ENCODE measurements around the gene PEX7. TPM values are rescaled to one million over a fixed set of nuclear protein-coding genes. Genes with fewer than 3 reads are reported as not detected.

PEX7 gene
- total and polyA plus RNA-seq, 2 experiments from 2014 or later = 11.8 to 13.5 TPM

DNA sequence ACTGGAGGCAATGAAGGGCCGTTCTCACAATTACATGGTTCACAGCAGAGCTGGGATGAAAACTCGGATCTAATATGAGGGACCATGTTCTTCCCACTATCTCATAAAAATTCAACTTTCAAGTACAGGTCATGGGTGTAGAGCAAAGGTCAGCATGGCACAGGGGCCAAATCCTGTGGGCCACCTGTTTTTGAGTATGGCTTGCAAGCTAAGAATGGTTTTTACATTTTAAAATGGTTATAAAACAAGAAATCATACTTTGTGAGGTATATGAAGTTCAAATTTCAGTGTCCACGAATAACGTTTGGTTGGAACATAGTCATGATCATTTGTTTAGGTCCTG lies 34.7 kb upstream of the PEX7 start:
- H3K79me2 ChIP-seq (replicated peaks; ENCODE audit: insufficient read depth) = no peaks in the 10 kb centered on the region

More for the DNA sequence above, 34.7 kb upstream of the PEX7 start:
- H3K36me3 ChIP-seq (ENCODE audit: insufficient read depth) = no peaks in the 10 kb centered on the region
- DNase-seq (ENCODE audit: low spot score) (no peak), ATAC-seq (no peak)
- H3K4me3 ChIP-seq = no peak overlapping the region
- H3K27me3 ChIP-seq (ENCODE audit: insufficient read depth) = peaks cover 36% of the 10 kb centered on the region
- H3F3A ChIP-seq (replicated peaks; ENCODE audit: low read depth) = 0 out of 2 replicates have a peak, but pooled peaks cover 1% of the 10 kb centered on the region
- H4K20me1 ChIP-seq (replicated peaks; ENCODE audit: insufficient read depth) = no peaks in the 10 kb centered on the region
- H3K9me2 ChIP-seq (ENCODE audit: insufficient read depth) = no peaks in the 10 kb centered on the region
- Mint-ChIP-seq H3K27me3 (ENCODE audit: insufficient read depth, low read depth, poor library complexity) (peaks cover 21% of the 10 kb centered on the region), H3K9me3 (no peaks in the 10 kb centered on the region; the same call in 2 of the 3 replicates), H3K36me3 (ENCODE audit: low read depth) (no peaks in the 10 kb centered on the region; the same call in 2 of the 3 replicates), H3K27ac (no peak overlapping the region), H3K4me3 (no peak overlapping the region), H3K4me1 (peaks cover 8% of the 10 kb centered on the region; the same call in 1 of the 3 replicates)
- no peak overlapping the region for H2AFZ ChIP-seq
- H3K4me1 ChIP-seq (ENCODE audit: insufficient read depth) = 0 out of 2 replicates have a peak, but pooled peaks cover 6% of the 10 kb centered on the region
- TF ChIP-seq ZNF331 (CRISPR knock-in tag; IDR thresholded peaks at IDR 0.05; ENCODE audit: low read depth) (no peak), JUNB (IDR thresholded peaks at IDR 0.05; ENCODE audit: unreplicated experiment) (no peak), CREB1 (CRISPR knock-in tag; IDR thresholded peaks at IDR 0.05; ENCODE audit: low read depth) (no peak), STAT1 (IDR thresholded peaks at IDR 0.05; ENCODE audit: unreplicated experiment) (no peak), EZH2 (IDR thresholded peaks at IDR 0.05; ENCODE audit: low read depth, unreplicated experiment) (no peak), EZH2phosphoT487 (IDR thresholded peaks at IDR 0.05; ENCODE audit: unreplicated experiment) (no peak), POLR2AphosphoS5 (IDR thresholded peaks at IDR 0.05; ENCODE audit: low read depth) (no peak), ZNF114 (CRISPR knock-in tag; IDR thresholded peaks at IDR 0.05) (no peak), NANOG (IDR thresholded peaks at IDR 0.05; ENCODE audit: borderline replicate concordance) (no peak)
- TF ChIP-seq, protein P1, sequence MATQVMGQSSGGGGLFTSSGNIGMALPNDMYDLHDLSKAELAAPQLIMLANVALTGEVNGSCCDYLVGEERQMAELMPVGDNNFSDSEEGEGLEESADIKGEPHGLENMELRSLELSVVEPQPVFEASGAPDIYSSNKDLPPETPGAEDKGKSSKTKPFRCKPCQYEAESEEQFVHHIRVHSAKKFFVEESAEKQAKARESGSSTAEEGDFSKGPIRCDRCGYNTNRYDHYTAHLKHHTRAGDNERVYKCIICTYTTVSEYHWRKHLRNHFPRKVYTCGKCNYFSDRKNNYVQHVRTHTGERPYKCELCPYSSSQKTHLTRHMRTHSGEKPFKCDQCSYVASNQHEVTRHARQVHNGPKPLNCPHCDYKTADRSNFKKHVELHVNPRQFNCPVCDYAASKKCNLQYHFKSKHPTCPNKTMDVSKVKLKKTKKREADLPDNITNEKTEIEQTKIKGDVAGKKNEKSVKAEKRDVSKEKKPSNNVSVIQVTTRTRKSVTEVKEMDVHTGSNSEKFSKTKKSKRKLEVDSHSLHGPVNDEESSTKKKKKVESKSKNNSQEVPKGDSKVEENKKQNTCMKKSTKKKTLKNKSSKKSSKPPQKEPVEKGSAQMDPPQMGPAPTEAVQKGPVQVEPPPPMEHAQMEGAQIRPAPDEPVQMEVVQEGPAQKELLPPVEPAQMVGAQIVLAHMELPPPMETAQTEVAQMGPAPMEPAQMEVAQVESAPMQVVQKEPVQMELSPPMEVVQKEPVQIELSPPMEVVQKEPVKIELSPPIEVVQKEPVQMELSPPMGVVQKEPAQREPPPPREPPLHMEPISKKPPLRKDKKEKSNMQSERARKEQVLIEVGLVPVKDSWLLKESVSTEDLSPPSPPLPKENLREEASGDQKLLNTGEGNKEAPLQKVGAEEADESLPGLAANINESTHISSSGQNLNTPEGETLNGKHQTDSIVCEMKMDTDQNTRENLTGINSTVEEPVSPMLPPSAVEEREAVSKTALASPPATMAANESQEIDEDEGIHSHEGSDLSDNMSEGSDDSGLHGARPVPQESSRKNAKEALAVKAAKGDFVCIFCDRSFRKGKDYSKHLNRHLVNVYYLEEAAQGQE (IDR thresholded peaks at IDR 0.05; ENCODE audit: unreplicated experiment) = no peak
- TF ChIP-seq, protein P2, sequence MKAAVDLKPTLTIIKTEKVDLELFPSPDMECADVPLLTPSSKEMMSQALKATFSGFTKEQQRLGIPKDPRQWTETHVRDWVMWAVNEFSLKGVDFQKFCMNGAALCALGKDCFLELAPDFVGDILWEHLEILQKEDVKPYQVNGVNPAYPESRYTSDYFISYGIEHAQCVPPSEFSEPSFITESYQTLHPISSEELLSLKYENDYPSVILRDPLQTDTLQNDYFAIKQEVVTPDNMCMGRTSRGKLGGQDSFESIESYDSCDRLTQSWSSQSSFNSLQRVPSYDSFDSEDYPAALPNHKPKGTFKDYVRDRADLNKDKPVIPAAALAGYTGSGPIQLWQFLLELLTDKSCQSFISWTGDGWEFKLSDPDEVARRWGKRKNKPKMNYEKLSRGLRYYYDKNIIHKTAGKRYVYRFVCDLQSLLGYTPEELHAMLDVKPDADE (IDR thresholded peaks at IDR 0.05) = no peak
- TF ChIP-seq, protein P3, sequence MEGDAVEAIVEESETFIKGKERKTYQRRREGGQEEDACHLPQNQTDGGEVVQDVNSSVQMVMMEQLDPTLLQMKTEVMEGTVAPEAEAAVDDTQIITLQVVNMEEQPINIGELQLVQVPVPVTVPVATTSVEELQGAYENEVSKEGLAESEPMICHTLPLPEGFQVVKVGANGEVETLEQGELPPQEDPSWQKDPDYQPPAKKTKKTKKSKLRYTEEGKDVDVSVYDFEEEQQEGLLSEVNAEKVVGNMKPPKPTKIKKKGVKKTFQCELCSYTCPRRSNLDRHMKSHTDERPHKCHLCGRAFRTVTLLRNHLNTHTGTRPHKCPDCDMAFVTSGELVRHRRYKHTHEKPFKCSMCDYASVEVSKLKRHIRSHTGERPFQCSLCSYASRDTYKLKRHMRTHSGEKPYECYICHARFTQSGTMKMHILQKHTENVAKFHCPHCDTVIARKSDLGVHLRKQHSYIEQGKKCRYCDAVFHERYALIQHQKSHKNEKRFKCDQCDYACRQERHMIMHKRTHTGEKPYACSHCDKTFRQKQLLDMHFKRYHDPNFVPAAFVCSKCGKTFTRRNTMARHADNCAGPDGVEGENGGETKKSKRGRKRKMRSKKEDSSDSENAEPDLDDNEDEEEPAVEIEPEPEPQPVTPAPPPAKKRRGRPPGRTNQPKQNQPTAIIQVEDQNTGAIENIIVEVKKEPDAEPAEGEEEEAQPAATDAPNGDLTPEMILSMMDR (conservative IDR thresholded peaks at IDR 0.05; ENCODE audit: low read depth in 2 of 2) = no peak
- TF ChIP-seq, protein P4, sequence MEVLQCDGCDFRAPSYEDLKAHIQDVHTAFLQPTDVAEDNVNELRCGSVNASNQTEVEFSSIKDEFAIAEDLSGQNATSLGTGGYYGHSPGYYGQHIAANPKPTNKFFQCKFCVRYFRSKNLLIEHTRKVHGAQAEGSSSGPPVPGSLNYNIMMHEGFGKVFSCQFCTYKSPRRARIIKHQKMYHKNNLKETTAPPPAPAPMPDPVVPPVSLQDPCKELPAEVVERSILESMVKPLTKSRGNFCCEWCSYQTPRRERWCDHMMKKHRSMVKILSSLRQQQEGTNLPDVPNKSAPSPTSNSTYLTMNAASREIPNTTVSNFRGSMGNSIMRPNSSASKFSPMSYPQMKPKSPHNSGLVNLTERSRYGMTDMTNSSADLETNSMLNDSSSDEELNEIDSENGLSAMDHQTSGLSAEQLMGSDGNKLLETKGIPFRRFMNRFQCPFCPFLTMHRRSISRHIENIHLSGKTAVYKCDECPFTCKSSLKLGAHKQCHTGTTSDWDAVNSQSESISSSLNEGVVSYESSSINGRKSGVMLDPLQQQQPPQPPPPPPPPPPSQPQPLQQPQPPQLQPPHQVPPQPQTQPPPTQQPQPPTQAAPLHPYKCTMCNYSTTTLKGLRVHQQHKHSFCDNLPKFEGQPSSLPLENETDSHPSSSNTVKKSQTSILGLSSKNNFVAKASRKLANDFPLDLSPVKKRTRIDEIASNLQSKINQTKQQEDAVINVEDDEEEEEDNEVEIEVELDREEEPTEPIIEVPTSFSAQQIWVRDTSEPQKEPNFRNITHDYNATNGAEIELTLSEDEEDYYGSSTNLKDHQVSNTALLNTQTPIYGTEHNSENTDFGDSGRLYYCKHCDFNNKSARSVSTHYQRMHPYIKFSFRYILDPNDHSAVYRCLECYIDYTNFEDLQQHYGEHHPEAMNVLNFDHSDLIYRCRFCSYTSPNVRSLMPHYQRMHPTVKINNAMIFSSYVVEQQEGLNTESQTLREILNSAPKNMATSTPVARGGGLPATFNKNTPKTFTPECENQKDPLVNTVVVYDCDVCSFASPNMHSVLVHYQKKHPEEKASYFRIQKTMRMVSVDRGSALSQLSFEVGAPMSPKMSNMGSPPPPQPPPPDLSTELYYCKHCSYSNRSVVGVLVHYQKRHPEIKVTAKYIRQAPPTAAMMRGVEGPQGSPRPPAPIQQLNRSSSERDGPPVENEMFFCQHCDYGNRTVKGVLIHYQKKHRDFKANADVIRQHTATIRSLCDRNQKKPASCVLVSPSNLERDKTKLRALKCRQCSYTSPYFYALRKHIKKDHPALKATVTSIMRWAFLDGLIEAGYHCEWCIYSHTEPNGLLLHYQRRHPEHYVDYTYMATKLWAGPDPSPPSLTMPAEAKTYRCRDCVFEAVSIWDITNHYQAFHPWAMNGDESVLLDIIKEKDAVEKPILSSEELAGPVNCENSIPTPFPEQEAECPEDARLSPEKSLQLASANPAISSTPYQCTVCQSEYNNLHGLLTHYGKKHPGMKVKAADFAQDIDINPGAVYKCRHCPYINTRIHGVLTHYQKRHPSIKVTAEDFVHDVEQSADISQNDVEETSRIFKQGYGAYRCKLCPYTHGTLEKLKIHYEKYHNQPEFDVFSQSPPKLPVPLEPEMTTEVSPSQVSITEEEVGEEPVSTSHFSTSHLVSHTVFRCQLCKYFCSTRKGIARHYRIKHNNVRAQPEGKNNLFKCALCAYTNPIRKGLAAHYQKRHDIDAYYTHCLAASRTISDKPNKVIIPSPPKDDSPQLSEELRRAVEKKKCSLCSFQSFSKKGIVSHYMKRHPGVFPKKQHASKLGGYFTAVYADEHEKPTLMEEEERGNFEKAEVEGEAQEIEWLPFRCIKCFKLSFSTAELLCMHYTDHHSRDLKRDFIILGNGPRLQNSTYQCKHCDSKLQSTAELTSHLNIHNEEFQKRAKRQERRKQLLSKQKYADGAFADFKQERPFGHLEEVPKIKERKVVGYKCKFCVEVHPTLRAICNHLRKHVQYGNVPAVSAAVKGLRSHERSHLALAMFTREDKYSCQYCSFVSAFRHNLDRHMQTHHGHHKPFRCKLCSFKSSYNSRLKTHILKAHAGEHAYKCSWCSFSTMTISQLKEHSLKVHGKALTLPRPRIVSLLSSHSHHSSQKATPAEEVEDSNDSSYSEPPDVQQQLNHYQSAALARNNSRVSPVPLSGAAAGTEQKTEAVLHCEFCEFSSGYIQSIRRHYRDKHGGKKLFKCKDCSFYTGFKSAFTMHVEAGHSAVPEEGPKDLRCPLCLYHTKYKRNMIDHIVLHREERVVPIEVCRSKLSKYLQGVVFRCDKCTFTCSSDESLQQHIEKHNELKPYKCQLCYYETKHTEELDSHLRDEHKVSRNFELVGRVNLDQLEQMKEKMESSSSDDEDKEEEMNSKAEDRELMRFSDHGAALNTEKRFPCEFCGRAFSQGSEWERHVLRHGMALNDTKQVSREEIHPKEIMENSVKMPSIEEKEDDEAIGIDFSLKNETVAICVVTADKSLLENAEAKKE (CRISPR knock-in tag; IDR thresholded peaks at IDR 0.05) = no peak
- H3K4me2 ChIP-seq = no peak overlapping the region
- H3K27ac ChIP-seq (ENCODE audit: low read depth) = no peak overlapping the region
